ENCODE results near the gene RTN4R. TPM values are rescaled to one million over a fixed set of nuclear protein-coding genes. Genes with fewer than 3 reads are reported as not detected.

The RTN4R gene
- total RNA-seq, 2 experiments from 2014 or later = 0.36 to 0.50 TPM

DNA sequence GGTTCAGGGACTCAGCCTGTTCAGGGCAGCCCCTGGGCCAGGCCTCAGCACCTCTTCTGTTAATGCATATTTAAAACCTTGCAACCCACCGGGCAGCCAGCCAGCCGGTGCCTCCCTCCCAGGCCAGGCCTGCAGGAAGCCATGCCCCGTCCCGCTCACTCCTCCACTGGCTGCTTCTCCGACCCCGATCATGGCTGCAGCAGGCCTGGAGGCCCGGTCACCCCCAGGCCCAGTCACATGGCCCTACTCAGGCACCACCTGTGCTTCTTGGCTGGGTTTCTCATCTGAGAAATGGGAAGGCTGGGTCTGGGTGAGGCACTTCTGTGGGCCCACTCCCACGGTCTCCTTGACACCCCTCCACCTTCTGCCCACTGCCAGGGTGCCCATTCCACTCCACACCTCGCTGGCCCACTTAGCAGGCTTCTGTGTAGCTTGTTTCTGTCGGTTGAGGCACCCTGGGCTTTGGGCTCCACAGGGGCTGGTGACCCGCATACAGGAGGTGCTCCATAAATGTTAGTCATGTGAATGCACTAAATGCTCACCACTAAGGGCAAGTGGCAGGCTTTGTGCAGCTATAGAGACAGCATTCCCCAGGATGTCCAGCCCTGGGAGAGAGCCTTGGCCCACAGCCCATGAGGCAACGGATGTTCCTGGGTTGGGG, 11.4 kb downstream of the RTN4R start:
- Mint-ChIP-seq H3K9me3 (no peaks in the 10 kb centered on the region), H3K4me1 (ENCODE audit: low read depth) (no peaks in the 10 kb centered on the region), H3K36me3 (ENCODE audit: low read depth) (no peaks in the 10 kb centered on the region), H3K4me3 (no peak overlapping the region), H3K27me3 (no peaks in the 10 kb centered on the region), H3K27ac (no peak overlapping the region)
- no peak overlapping the region for H3K4me3 ChIP-seq (ENCODE audit: low read length)
- no peaks in the 10 kb centered on the region for H3K9me3 ChIP-seq (ENCODE audit: control insufficient read depth in 1 of 2, insufficient read depth in 1 of 2, low read length in 2 of 2)
- H3K27ac ChIP-seq (ENCODE audit: low read depth in 1 of 2, low read length in 2 of 2) = no peak overlapping the region
- ATAC-seq (ENCODE audit: poor library complexity) (no peak), DNase-seq (no peak)
- no peaks in the 10 kb centered on the region for H3K36me3 ChIP-seq (ENCODE audit: insufficient read depth, low read length)
- ChIA-PET CTCF (no interaction called here), POLR2A (no interaction called here)
- H3K27me3 ChIP-seq (ENCODE audit: control insufficient read depth in 1 of 2, insufficient read depth in 2 of 2, low read length in 2 of 2) = no peaks in the 10 kb centered on the region
- H3K4me1 ChIP-seq (ENCODE audit: insufficient read depth, low read length) = no peaks in the 10 kb centered on the region
- no peak for TF ChIP-seq CTCF (IDR thresholded peaks at IDR 0.05)
- intact Hi-C loops (cut with DNase I, micrococcal nuclease) = no loop called here

- ATAC-seq (ENCODE audit: poor library complexity) (no peak), DNase-seq (no peak)
- POLR2A ChIA-PET = no interaction called here
- Histone ChIP-seq H3K27me3 (ENCODE audit: control insufficient read depth in 1 of 2, insufficient read depth in 2 of 2, low read length in 2 of 2) (no peaks in the 10 kb centered on the region), H3K9me3 (ENCODE audit: control insufficient read depth in 1 of 2, insufficient read depth in 1 of 2, low read length in 2 of 2) (no peaks in the 10 kb centered on the region), H3K4me3 (ENCODE audit: low read length) (no peak overlapping the region), H3K27ac (ENCODE audit: low read depth in 1 of 2, low read length in 2 of 2) (no peak overlapping the region), H3K4me1 (ENCODE audit: insufficient read depth, low read length) (no peaks in the 10 kb centered on the region), H3K36me3 (ENCODE audit: insufficient read depth, low read length) (no peaks in the 10 kb centered on the region)
- Mint-ChIP-seq H3K9me3 (no peaks in the 10 kb centered on the region), H3K36me3 (ENCODE audit: low read depth) (no peaks in the 10 kb centered on the region), H3K4me1 (ENCODE audit: low read depth) (no peaks in the 10 kb centered on the region), H3K4me3 (no peak overlapping the region), H3K27ac (no peak overlapping the region), H3K27me3 (no peaks in the 10 kb centered on the region)
- intact Hi-C loops (cut with DNase I, micrococcal nuclease) = no loop called here
- CTCF ChIA-PET = no interaction called here
- no peak for TF ChIP-seq CTCF (IDR thresholded peaks at IDR 0.05)
Observed at GRCh38 chr22:20256027-20256426, 12.1 kb downstream of the RTN4R start.

- Histone ChIP-seq H3K4me1 (ENCODE audit: insufficient read depth, low read length) (no peaks in the 10 kb centered on the region), H3K4me3 (ENCODE audit: low read length) (no peak overlapping the region), H3K27ac (ENCODE audit: low read depth in 1 of 2, low read length in 2 of 2) (no peak overlapping the region), H3K36me3 (ENCODE audit: insufficient read depth, low read length) (no peaks in the 10 kb centered on the region), H3K27me3 (ENCODE audit: control insufficient read depth in 1 of 2, insufficient read depth in 2 of 2, low read length in 2 of 2) (no peaks in the 10 kb centered on the region), H3K9me3 (ENCODE audit: control insufficient read depth in 1 of 2, insufficient read depth in 1 of 2, low read length in 2 of 2) (no peaks in the 10 kb centered on the region)
- CTCF ChIA-PET = no interaction called here
- intact Hi-C loops (cut with DNase I, micrococcal nuclease) = no loop called here
- TF ChIP-seq CTCF (IDR thresholded peaks at IDR 0.05) = no peak
- no peak for ATAC-seq (ENCODE audit: poor library complexity)
- H3K36me3 Mint-ChIP-seq (ENCODE audit: low read depth) = no peaks in the 10 kb centered on the region
- POLR2A ChIA-PET = no interaction called here
- H3K4me3 Mint-ChIP-seq = no peak overlapping the region
- H3K27ac Mint-ChIP-seq = no peak overlapping the region
- no peaks in the 10 kb centered on the region for H3K4me1 Mint-ChIP-seq (ENCODE audit: low read depth)
- no peaks in the 10 kb centered on the region for H3K9me3 Mint-ChIP-seq
- DNase-seq = no peak
- no peaks in the 10 kb centered on the region for H3K27me3 Mint-ChIP-seq
Observed at GRCh38 chr22:20254975-20255946, 12.9 kb downstream of the RTN4R start.
